ENCODE data around the gene COMMD1. TPM values are rescaled to one million over a fixed set of nuclear protein-coding genes. Genes with fewer than 3 reads are reported as not detected.

Gene COMMD1
- total RNA-seq, 1 donor from 2014 or later: 59.5 TPM

DNA sequence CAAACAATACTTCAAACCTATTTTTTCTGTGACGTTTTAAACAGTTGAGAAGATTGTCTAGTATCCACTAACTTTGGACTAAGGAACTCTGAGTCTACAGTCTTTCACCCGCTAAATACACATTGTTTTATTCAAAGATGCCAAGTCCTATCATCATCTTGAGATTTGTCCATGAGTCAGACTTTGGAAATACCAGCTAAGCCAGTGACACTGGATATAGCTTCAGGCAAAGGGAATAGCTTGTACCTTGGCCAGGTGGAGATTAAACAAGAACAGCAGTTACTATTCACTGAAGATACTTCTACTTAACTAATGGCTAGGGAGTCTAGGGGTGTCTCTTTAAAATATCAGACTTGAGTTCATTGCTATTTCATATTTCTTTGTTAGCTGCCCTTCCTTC is 137.5 kb downstream of the COMMD1 start:
- ATAC-seq (no peak), DNase-seq (ENCODE audit: missing footprints) (no peak)
- intact Hi-C loops (cut with DNase I): no loop called here

DNA sequence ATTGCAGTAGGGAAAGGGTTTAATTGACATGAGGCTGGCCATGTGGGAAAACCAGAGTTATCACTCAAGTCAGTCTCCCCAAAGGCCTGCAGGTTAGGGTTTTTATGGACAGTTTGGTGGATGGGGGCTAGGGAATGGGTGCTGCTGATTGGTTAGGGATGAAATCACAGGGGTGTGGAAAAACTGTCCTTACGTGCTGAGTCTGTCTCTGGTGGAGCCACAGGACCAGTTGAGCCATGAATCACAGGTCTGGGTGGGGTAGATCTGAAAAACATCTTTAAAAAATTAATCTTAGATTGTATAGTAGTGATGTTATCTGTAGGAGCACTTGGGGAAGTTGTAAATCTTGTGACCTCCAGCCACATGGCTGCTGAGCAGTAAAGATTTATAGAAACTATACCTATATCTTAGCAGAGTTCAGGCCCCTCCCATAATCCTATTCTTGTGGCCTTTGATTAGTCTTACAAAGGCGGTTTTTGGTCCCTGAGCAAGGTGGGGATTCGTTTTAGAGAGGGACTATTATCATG is 139.6 kb downstream of the COMMD1 start:
- ATAC-seq (no peak), DNase-seq (ENCODE audit: missing footprints) (no peak)
- intact Hi-C loops (cut with DNase I): no loop called here

DNA sequence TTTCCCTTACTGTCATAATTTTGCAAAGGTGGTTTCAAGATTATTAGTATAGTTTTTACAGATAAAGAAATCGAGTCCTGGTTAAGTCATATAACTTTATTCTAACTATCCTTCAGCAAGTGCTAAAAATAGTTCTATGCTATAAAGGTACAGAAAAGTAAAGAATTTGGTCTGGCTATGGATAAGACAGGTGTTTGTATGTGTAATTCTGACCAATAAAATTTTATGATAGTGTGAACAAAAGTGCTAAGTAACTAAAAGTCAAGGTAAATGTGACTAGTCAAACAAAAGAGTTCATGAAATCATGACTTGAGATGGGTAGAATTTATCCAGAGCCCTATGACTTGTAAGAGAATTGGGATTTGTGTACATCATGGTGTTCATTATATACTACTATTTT is 140.7 kb downstream of the COMMD1 start:
- ATAC-seq (no peak), DNase-seq (ENCODE audit: missing footprints) (no peak)
- intact Hi-C loops (cut with DNase I): no loop called here

DNA sequence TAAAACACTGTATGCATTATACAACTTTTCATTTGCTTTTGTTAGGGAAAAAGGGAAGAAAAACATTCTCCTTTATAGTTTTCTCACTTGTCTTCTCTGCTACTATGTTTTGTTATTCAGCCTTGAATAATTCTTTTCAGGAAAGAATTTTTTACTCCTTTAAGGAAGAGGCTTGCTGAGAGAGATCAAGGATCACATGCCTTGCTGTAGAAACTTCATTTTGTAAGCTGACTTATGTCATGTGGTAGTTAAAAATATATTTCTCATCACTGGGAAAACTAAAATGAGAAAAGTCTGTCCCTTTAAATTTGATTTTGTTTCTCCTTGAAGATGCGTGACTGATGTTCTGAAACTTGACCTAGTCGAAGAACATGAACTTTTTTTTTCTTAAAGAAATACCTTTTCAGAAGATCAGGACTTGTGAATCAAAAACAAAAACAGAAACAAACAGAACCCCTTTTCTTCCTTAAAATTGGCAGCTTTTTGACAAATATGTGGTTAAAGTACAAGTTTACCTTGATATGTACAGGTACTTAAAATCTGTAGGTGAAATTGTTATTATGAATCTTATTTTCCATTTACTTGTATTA is 145.1 kb downstream of the COMMD1 start:
- DNase-seq (ENCODE audit: missing footprints): no peak
- intact Hi-C loops (cut with DNase I): no loop called here
- ATAC-seq: no peak

DNA sequence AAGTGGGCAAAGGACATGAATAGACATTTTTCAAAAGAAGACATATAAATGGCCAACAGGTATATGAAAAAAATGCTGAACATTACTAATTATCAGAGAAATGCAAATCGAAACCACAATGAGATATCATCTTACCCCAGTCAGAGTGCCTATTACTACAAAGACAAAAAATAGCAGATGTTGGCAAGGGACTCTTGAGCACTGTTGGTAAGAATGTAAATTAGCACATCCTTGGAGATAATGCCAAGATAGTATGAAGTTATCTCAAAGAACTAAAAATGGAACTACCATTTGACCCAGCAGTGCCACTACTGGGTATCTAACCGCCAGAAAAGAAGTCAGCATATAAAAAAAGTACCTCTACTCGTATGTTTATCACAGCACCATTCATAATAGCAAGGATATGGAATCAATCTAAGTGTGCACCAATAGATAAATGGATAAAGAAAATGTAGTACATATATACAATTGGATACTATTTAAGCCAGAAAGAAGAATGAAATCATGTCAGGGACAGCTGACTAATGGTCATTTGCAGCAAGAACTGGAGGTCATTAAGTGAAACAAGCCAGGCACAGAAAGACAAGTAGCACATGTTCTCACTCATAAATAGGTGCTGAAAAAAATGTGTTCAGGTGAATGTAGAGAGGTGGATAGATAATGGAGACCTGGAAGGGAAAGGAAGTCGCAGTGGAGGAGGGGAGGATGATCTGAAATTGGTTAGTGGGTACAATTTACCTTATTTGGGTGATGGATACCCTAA is 148.7 kb downstream of the COMMD1 start:
- no peak for ATAC-seq
- intact Hi-C loops (cut with DNase I): no loop called here

DNA sequence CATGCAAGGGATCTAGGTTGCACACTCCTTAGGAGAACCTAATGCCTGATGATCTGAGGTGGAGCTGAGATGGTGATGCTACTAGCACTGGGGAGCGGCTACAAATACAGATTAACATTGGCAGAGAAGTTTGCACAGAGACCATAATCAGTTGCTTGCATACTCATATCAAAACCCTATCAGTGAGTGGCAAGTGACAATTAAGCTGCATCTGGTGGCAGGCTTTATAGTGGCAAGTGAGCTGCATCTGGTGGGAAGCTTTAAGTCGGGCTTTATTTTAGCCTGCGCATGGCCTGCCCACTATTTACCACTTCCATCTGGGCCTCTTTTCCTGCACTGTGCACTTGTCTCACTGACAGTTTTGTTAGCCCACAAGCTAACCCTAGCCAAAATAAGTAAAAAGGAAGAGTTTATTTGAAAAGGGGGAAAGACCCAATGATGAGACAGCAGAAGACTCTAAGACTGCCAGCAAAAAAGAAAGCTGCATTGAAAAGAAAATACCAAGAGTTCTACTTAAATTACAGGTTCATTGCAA is 149.5 kb downstream of the COMMD1 start:
- intact Hi-C loops (cut with DNase I): no loop called here
- DNase-seq (ENCODE audit: missing footprints) (no peak), ATAC-seq (no peak)

More for the DNA sequence above, 148.7 kb downstream of the COMMD1 start:
- no peak for DNase-seq (ENCODE audit: missing footprints)

DNA sequence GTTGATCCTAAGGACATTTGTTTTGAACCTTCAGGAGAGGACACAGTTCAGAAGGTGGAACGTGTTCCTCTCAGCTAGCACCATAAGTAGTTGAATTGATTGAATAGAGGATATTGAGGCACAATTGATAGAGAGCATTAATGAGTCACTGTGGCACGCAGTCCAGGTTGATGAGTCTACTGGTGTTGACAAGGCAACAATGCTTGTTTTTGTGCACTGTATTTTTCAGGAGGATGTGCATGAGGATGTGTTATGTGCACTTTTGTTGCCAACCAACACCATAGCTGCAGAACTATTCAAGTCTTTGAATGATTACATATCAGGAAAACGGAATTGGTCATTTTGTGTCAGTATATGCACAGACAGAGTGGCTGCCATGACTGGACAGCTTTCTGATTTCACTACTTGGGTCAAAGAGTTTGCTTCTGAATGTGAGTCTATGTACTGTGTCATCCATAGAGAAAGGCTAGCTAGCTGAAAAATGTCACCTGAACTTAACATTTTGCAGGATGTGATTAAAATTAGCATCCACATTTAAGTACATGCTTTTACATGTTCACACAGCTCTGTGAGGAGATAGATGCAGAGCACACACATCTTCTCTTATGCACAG is 150.4 kb downstream of the COMMD1 start:
- DNase-seq (ENCODE audit: missing footprints) (no peak), ATAC-seq (no peak)
- intact Hi-C loops (cut with DNase I): no loop called here

DNA sequence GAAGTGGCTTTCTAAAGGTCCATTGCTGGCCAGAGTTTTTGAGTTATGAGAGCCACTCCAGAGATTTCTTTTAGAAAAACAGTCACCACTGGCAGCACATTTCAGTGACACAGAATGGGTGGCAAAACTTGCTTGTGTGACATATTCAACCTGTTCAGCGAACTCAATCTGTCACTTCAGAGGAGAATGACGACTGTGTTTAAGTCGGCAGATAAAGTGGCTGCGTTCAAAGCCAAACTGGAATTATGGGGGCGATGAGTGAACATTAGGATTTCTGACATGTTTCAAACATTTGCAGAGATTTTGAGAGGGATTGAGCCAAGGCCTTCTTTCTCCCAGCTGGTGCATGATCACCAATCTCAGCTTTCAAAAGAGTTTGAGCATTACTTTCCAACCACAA is 150.9 kb downstream of the COMMD1 start:
- no peak for ATAC-seq
- DNase-seq (ENCODE audit: missing footprints): no peak
- intact Hi-C loops (cut with DNase I): no loop called here

DNA sequence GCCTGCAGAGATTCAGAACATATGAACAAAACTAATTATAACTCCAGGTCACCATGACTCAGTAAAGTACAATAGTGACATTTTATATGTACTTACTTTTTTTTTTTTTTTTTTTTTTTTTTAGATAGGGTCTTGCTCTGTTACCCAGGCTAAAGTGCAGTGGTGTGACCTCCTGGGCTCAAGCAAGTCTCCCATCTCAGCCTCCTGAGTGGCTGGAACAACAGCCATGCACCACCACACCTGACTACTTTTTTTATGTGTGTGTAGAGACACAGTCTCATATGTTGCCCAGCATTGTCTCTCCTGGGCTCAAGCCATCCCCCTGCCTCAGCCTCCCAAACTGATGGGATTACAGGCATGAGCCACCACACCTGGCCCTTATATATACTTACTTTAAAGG is 159.8 kb downstream of the COMMD1 start:
- intact Hi-C loops (cut with DNase I): no loop called here
- DNase-seq (ENCODE audit: missing footprints) (no peak), ATAC-seq (no peak)

DNA sequence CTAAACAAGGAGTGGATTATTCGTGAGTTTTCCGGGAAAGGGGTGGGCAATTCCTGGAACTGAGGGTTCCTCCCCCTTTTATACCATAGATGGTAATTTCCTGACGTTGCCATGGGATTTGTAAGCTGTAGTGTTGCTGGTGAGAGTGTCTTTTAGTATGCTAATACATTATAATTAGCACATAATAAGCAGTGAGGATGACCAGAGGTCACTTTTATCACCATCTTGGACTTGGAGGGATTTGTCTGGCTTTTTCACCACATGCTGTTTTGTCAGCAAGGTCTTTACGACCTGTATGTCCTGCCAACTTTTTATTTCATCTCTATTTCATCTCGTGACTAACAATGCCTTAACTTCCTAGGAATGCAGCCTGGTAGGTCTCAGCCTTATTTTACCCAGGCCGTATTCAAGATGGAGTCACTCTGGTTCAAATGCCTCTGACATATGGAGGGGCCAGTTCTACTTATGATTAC is 165.7 kb downstream of the COMMD1 start:
- intact Hi-C loops (cut with DNase I): no loop called here
- ATAC-seq: no peak
- DNase-seq (ENCODE audit: missing footprints): no peak

DNA sequence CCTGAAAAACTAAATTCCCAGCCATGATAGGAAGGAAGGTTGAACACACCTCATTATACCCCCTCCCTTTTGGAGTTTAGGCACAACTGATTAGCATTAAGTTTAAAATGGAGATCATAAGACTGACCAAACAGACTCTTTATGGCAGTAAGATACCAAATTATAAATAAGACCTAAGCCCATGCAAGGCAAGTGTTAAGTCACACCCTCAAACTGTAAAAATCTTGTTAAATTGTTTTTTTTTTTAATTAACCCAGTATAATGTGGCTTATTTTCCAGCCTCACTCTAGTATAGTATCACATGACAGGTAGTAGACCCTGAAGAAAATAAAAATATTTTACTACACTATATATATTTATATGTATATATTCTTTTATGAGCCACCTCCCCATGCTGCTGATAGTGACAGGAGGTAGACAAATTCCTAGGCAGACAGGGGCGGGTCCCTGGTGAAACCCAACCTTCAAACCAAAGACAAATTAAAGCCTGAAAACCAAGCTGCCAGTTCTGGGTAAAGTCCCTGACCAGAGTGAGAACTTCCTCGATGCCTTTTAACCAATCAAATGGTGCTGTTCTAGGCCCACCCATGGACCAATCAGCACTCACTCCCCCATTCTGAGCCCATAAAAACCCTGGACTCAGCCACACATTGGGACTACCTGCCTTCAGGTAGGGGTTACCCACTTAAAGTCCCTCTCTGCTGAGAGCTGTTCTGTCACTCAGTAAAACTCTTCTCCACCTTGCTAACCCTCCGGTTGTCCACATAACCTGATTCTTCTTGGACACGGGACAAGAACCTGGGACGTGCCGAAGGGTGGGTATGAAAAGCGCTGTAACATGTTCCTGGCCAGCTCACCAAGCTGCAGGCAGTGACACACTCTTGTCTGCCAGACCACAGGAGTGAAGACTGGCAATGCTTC is 166.5 kb downstream of the COMMD1 start:
- intact Hi-C loops (cut with DNase I): no loop called here
- no peak for DNase-seq (ENCODE audit: missing footprints)
- ATAC-seq: no peak

DNA sequence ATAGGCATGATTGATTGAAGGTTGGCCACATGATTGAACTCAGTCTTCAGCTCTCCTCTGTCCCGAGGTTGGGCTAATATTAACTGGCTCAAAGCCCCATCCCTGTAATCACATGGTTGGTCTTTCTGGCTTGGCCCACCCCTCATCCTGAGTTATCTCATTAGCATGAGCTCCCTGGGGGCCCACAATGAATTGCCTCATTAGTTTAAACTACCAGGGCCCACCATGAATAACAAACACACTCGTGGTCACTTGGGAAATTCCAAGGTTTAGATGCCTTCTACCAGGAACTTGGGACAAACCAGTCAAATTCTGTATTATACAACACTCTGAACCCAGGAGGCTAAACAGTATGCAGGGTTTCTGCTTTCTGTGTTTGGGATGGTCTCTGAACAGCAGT is 168.8 kb downstream of the COMMD1 start:
- DNase-seq (ENCODE audit: missing footprints): no peak
- intact Hi-C loops (cut with DNase I): no loop called here
- no peak for ATAC-seq

DNA sequence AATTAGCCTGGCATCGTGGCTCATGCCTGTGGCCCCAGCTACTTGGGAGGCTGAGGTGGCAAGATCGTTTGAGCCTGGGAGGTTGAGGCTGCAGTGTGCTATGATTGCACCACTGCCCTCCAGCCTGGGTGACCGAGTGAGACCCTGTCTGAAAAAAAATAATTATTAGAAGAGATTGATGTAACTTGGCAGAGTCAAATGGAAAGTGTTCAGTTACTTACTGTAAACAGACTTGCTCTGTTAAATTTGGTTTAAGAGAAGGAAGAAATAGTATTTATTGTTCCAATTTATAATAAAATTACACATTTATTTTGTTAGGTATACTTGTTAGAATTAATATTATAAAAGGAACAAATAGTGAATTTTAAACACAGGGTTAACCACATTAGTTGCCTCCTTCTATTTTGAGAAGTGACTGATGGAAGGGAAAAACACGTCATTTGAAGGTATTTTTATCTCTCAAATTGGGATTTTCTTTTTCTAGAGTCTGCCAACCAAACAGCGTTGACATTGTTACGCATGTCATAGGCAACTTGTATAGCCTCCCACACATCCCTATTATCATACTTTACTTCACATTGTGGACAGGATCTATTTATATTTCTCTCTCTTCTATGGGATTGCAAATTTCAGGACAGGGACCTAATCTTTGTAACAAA is 171.6 kb downstream of the COMMD1 start:
- DNase-seq (ENCODE audit: missing footprints): no peak
- intact Hi-C loops (cut with DNase I): no loop called here
- ATAC-seq: no peak

DNA sequence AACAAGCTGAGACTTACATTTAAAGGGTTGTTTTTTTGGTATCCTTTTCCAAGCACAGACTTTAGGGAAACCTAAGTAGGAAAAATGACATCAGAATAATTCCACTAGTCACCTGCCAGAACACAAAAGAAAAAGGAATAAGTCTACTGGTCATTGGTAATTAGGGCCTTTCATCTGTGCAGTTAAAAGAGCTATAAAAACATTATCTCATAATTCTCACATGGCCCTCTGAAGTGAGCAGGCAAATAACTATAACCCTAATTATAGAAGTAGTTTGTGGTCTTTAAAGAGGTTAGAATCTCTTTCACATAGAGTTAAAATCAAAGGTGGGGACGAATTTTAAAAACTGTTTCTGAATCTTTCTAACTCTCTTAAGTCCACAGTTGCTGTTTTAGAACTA is 179.3 kb downstream of the COMMD1 start:
- intact Hi-C loops (cut with DNase I): no loop called here
- no peak for DNase-seq (ENCODE audit: missing footprints)
- no peak for ATAC-seq

DNA sequence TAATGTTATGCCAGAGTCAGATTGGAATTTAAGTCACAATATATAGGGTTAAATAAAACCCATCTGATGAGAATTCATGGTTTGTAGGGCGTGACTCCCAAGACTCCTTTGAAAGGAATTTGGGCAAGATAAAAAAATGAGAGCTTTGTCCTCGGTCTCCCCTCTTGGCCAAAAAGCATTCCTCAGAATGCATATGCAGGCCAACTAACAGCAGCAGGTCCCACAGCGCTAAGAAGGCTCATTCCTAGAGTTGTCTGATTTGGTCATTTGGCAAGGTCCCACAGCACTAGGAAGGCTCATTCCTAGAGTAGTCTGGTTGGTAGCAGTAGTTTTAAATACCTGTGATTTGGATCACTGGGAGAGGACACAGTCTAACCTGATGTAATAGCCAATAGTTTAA is 184.2 kb downstream of the COMMD1 start:
- DNase-seq (ENCODE audit: missing footprints): no peak
- intact Hi-C loops (cut with DNase I): no loop called here
- ATAC-seq: no peak

DNA sequence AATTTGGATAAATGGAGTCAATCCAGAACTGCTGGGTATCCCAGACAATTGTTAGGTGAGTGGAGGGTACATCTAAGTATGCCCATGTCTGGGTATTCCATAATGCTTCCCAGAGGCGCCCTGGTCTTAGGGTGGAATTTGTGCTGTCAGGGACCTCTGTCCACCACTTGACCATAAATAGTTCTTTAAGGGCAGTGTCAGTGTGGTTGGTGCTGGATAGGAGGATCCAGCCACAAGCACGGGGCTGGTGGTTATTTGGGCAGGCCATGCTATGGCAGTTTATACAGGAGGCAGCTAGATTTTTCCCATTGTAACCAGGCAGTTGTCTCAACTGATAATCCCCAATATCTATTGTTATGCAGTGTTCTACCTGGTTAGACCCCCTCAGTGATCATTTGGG is 186.0 kb downstream of the COMMD1 start:
- intact Hi-C loops (cut with DNase I): no loop called here
- DNase-seq (ENCODE audit: missing footprints) (no peak), ATAC-seq (no peak)

DNA sequence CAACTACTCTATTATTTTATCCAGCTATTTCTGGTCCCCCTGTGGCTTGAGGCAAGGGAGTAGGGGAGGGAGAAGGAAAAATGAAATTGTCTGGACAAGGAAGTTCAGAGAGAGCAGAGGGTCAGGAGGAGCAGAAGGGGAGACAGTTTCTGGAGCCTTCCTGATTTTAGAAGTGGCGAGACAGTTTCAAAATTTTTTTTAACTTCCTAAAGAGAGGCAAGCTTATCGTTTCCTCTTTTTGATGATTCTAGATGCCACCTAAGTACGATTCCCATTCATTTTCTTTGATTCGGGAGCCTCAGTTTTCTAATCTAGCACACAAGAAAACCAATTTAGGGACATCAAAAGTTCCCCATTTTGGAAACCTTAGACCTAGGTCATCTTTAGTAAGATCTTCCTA is 193.6 kb downstream of the COMMD1 start:
- intact Hi-C loops (cut with DNase I): no loop called here
- DNase-seq (ENCODE audit: missing footprints) (no peak), ATAC-seq (no peak)

DNA sequence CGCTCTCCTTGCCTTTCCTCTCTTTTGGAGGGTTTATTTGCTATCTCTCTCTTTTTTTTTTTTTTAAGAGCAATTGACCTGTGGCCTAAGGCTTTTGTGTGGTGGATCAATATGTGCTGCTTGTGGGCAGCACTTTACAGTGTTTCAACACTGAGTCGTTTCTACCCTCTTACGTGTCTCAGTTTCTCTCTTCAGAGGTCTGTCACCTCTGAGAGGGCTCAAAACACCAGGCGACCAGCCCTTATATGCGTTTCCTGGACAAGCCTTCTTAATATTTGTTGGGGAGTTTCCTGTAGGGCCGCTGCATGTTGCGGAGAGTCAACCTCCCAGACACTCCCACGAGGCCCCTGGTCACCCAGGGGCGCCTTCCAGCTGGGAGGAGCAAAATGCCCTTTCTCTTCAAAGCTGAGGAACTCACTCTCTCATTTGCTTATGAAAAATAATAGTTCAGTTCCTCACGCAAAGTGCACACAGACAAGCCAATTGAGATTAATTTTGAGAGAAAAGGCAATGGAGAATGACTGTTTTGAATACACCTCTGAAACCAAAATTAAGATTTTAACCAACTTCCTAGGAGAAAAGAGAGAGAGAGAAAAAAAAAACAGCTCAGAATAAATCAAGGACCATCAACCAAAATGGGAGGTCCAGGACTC is 194.2 kb downstream of the COMMD1 start:
- intact Hi-C loops (cut with DNase I): no loop called here
- DNase-seq (ENCODE audit: missing footprints) (no peak), ATAC-seq (no peak)

All from Right ventricle myocardium inferior (tissue), 1 donor.